GM10847 (cell line): ENCODE measurements around the gene CACNB3.

ENCODE experiments used
- POLR2A ChIP-seq: IDR thresholded peaks from 2 replicates; pipeline ENCODE4 v1.6.1; 2011; ENCODE audit not compliant: insufficient read length; ENCODE audit errors: extremely low read depth

Gene CACNB3

GRCh38 chr12:48824112-48824511, 5.8 kb downstream of the CACNB3 start:
- TF ChIP-seq POLR2A = no peak

DNA sequence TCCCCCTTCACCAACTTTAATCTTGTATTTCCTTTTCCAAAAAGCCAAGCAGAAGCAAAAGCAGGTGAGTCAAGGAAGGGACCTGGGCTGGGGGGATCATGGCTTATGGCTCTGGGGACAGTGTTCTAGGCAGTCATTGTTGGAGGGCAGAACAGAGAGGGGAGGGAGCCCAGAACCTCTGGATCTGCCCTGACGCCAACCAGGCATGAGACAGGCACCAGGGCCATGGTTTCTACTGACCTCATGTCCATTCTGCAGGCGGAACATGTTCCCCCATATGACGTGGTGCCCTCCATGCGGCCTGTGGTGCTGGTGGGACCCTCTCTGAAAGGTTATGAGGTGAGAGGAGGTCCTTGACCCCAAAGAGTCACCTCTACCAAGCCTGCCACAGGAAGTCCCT, 6.6 kb downstream of the CACNB3 start:
- TF ChIP-seq POLR2A = no peak

GRCh38 chr12:48826209-48826855, 8.0 kb downstream of the CACNB3 start:
- no peak for TF ChIP-seq POLR2A

DNA sequence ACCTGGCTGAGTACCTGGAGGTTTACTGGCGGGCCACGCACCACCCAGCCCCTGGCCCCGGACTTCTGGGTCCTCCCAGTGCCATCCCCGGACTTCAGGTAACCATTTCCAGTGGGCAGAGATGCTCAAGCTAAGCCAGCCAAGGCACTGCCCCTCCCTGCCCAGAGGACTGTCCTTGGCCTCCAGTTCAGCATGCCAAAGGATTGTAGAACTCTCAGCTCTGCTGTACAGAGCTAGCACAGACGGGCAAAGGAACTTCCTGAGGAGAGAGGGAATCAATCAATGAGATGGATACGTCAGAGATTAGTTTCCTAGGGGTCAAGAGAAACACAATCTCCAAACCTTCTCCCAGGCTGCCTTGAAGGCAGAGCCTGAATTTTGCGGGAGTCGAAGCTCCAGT, 8.7 kb downstream of the CACNB3 start:
- TF ChIP-seq POLR2A = no peak

- no peak for TF ChIP-seq POLR2A
These were observed 9.3 kb downstream of the CACNB3 start for GRCh38 chr12:48827513-48828096.

DNA sequence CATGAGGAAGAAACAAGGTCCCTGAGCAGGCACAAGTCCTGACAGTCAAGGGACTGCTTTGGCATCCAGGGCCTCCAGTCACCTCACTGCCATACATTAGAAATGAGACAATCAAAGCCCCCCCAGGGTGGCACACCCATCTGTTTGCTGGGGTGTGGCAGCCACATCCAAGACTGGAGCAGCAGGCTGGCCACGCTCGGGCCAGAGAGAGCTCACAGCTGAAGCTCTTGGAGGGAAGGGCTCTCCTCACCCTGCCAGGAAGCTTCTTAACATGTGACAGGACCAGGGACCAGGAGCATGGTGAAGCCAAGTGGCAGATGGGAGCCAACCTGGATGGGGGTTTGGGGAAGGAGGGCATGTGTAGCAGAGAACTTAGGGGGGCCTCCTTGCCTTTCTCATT, 10.0 kb downstream of the CACNB3 start:
- no peak for TF ChIP-seq POLR2A

DNA sequence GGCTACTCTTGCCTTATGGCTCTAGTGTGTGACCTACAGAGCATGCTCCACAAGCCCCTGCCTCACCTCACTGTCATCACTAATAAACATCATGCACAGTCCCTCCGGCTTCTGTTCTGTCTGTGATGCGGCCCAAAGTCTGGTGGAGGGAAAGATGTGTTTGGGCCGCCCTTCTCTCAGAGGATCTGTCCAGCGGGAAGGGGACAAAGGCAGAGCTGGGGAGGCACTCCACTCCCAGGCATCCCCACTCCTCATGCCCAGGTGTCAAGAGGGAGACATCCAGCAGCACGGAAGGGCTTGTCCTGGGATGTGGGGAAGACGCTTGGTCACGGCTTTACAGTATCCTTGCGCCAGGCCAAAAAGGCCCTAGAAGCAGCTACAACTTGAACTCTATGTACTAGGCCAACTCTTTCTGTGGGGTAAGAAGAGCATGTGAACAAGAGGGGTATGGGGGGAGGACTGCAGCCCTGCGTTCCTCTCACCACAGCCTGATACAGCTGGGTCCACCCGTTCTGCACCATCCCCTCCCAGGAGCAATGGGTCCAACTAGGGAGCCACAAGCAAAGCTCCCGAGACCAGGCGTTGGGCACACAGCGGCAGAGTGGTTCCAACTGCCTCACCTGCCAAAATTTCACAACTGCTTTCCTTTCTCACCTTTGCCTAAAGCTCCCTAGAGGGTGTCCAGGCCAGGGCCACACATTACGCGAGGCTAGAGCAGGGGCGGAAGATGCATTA, 10.7 kb downstream of the CACNB3 start:
- TF ChIP-seq POLR2A = no peak

DNA sequence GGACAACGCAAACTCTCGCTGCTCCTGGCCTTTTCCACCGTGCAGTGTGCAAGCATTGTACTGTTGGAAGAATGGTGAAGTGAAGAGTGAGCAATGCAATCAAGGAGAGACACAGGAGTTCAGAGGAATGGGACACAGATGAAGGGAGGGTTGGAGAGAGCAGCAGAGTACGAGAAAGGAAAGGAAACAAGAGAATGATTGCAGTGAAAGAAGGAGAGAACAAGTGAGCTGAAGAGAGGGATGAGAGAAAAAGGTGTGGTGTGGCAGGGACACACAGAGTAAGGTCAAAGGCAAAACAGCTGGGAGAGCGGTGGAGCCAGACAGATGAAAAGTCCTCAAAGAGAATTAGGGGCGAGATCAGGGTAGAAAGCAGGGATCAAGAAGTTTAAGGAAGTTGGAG, 13.0 kb downstream of the CACNB3 start:
- no peak for TF ChIP-seq POLR2A

GRCh38 chr12:48832321-48833060, 14.2 kb downstream of the CACNB3 start:
- TF ChIP-seq POLR2A = no peak

GRCh38 chr12:48838048-48838447, 19.8 kb downstream of the CACNB3 start:
- TF ChIP-seq POLR2A = no peak

GRCh38 chr12:48851883-48852733, 33.8 kb downstream of the CACNB3 start, which contains the start of gene DDX23:
TSS of gene DDX23 (minus strand) at chr12:48852163. CDS start at chr12:48845782, 6,381 bp downstream.
- TF ChIP-seq POLR2A = peak; percentile 84

- TF ChIP-seq POLR2A = no peak
These were observed 34.7 kb downstream of the CACNB3 start for GRCh38 chr12:48852734-48853688.

DNA sequence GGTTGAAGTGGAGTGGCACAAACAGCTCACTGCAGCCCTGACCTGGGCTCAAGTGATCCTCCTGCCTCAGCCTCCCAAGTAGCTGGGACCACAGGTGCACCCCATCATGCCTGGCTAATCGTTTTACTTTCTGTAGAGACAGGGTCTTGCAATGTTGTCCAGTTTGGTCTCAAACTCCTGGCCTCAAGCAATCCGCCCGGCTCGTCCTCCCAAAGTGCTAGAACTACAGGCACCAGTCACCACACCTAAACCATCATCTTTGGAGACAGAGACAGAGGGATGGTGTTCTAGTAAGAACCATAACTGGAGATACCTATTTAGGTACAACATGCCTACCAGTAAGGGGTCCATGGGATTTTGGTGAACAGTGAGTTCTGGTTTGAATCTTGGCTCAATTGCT, 36.2 kb downstream of the CACNB3 start:
- no peak for TF ChIP-seq POLR2A

DNA sequence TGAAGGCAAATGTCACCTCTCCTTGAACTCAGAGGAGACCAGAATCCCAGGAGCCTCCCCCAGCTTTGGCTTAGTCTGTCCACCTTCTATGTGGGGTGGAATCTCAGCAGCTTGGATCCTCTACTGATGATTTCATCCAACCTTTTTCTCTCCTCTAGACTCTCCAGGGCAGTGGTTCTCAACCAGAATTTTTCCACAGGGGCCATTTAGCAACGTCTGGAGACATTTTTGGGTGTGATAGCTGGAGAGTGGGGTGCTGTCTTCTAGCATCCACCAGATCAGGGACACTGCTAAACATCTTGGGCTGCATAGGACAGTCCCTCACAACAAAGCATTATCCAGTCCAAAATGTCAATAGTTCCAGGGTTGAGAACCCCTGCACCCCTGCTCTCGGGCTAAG, 38.1 kb downstream of the CACNB3 start:
- TF ChIP-seq POLR2A = no peak
